ENCODE data around the gene PIP5K1C. TPM values are rescaled to one million over a fixed set of nuclear protein-coding genes. Genes with fewer than 3 reads are reported as not detected.

The PIP5K1C gene
- polyA plus RNA-seq, 10 donors, result 16.4 to 25.5 (median 20.7) TPM

DNA sequence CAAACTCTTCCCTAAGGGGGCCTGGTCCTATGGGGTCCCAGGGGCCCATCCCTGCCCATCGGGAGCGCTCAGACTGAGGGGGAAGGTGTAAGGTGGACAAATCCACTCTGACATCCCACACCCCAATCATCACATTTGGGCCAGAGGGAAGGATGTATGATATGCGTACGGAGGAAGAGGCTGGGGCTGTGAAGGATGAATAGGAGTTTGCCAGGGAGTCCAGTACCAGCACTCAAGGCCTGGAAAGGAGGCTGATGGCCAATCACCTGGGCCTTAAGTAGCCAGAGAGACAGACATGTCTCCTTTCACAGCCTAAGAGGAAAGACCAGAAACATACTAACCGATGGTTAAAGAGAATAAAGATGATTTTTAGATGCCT, 22.8 kb upstream of the PIP5K1C start:
- DNase-seq, result no peak

DNA sequence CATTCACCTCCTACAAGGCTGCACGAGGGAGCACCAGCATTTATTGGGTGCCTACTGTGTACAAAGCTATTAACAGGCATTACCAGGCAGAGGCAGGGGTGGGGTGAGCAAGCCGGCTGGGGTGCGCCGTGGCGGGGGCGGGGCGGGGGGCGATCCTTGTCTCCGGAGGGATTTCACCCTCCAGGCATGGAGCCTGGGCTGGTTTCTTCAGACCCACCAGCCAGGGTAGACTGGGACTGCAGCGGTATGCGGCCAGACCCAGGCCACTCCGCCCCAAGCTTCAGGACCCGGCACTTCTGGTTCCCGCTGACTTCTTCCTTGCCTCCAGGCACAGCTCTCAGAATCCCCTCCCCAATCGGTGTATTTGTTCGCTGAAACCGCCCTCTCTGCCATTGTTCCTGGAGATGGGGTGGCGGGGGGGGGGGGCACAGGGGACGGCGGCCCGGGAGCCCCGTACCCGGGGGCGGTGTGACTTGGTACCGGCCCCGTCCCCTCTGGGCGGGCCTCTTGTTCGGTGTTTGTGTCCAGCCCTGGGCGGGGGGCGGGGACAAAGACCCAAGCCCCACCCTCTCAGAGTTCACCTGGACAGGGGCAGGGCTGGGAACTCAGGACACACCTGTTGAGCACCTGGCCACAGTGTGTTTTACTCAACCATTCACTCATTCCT, 22.3 kb upstream of the PIP5K1C start:
- DNase-seq, result no peak

- DNase-seq, result no peak
Measured at GRCh38 chr19:3721887-3722442, 21.7 kb upstream of the PIP5K1C start.

GRCh38 chr19:3721131-3721886, 21.0 kb upstream of the PIP5K1C start:
- peak; percentile 43 to 88 (median 75) for DNase-seq

- no peak for DNase-seq
Measured at GRCh38 chr19:3720349-3720917, 20.2 kb upstream of the PIP5K1C start.

DNA sequence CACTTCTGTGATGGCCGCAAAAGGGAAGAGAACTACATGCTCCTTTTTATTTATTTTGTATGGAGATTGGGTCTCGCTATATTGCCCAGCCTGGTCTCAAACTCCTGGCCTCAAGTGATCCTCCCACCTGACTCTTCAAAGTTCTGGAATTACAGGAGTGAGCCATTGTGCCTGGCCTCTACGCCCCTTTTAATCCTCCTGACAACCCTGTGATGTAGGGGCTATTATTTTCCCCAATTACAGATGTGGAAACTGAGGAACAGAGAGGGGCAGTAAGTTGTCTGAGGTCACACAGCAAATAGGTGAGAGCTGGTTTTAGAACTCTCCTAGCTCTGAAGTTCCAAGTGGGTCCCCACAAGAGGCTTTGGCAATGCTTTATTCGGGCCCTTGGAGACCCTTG, 19.6 kb upstream of the PIP5K1C start:
- no peak for DNase-seq

GRCh38 chr19:3716147-3716668, 15.9 kb upstream of the PIP5K1C start:
- no peak for DNase-seq

DNA sequence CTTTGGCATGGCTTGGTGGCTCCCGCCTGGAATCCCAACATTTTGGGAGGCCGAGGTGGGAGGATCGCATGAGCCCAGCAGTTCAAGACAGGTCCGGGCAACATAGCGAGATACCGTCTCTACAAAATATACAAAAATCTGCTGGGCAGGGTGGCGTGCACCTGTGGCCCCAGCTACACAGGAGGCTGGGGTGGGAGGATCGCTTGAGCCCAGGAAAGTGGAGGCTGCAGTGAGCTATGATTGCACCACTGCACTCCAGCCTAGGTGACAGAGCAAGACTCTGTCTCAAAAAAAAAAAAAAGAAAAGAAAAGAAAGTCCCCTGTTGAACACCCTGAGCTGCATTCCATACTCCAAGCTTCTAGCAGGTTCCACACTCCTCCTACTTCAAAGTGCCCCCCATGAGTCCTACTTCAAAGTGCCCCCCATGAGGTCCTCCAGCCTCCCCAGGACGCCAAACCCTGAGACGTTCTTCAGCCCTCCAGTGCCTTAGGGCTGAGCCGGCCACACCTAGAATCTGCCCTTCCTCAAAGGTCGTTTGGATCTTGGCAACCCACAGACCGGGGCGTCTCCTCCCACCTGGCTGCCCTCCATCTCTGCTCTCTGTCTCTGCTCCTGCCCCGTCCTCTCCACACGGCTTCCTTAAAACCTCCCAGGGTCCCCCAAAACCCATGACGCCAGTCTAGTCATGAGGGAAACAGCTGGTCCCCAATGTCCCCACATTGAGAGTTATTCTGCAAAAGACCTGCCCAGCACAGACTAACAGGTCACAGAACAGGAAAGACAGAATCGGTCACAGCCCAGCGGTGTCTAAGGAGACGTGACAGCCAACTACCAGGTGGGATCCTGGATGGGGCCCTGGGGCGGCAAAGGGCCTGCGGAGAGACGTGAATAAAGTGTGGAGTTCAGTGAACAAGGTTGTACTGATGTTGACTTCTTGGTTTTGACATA, 12.7 kb upstream of the PIP5K1C start:
- no peak for DNase-seq

DNA sequence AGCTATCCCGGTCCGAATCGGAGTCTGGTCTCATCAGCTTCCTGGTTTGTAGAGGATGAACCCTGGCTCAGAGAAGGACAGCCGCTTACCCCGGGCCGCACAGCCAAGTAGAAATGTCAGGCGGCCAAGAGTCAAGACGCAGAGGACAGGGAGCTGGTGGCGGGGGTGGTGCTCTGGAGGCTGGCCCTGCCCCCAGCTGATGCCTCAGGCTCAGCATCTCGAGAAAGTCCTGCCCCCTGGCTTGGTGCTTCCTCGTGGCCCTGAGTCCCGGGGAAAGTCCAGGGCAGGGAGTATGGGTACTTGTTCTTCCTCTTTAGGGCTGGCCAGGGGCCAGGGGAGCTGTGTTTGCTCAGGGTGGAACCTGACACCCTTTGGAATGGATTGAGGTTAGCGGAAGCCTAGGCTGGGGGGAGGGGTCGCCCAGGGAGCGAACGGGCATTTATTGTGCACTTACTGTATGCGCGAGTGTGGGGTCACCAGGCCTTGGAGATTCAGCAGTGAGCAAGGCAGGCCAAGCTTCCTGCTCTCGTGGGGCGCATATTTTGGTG, 10.1 kb upstream of the PIP5K1C start:
- DNase-seq, result peak in 1 of 3 donors; percentile 39

DNA sequence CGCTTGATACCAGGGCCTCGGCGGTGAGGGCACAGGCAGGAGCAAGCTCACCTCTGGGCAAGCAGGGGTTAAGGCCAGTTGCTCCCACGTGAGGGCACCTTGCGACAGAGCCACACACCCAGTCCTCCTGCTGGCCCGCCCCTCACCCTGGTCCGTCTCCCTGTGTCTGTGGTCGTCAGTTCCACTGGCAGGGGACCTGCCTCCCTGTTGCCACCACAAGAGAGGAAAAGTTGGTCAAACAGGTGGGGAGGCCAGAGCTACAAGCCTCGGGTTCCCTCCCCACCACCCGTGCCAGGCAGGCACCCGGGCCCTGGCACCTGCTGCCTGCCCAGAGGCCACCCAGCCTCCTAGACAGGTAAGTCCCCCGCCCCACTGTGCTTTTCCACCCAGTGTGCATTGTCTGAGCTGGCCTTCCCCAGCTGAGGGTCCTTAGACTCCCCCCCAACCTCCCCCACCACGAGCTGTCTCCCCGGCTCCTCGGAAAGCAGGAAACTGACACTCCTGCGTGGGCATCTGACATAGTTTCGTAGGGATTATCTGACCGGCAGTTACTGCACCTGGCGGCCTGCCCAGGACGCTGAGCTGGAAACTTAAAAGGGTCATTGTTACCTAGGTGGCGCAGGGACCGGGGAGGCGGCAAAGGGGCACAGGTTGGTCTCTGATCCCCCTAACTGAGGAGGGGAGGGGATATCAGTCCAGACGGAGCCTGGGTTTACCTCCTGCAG, 8.1 kb upstream of the PIP5K1C start, which contains the start of gene TJP3:
TJP3 (plus strand) TSS at position 178 of the 725 bp plus-strand sequence. CDS start 20,049 bp downstream, outside the sequence.
- no peak for DNase-seq

DNA sequence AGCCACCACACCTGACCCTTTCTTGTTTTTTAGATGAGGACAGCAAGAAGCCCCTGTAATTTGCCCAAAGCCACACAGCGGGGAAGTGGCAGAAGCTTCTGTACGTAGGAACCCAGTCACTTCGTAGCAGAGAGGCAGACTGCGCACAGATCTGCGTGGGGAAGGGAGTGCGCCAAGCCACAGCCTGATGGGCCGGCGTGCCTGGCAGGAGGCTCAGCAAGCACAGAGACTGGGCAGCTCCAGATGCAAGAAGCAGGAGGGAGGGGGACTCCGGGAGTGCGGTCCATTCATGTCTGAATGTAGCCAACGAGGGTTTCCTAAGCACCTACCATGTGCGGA, 7.6 kb upstream of the PIP5K1C start:
- no peak for DNase-seq

DNA sequence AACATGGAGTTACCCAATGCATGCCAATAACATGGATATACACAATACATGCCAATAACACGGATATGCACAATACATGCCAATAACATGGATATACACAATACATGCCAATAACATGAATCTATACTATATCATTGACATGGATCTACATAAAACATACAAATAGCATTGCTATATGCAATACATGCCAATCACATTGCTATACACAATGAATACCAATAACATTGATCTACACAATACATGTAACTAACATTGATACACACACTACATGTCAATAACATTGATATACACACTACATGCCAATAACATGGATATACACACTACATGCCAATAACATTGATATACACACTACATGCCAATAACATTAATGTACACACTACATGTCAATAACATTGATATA, 932 bp upstream of the PIP5K1C start:
- no peak for DNase-seq

DNA sequence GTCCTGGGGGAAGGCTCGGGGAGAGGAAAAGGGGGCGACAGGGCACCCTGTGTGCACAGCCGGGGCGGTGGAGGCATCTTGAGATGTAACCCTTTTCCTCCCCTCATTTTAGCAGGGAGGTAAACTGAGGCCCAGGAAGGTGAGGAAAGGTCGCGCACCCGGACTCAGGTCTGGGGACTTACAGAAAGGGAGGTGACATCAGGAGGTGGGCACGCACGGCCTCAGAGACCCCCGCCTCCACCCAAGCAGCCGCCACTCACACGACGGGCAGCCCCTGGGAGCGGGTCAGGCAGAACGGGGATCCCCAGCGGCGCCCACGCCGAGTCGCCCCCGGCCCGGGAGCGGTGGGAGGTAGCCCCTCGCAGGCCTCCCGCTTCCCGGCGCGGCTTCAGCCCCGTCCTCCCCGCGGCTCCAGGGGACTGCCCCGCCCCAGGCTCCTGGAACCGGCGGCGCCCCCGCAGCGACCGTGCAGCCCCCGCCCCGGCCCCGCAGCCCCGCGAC, 477 bp downstream of the PIP5K1C start:
- DNase-seq, result no peak

GRCh38 chr19:3698974-3699740, 1.1 kb downstream of the PIP5K1C start:
- peak; percentile 32 to 84 (median 46) for DNase-seq

DNA sequence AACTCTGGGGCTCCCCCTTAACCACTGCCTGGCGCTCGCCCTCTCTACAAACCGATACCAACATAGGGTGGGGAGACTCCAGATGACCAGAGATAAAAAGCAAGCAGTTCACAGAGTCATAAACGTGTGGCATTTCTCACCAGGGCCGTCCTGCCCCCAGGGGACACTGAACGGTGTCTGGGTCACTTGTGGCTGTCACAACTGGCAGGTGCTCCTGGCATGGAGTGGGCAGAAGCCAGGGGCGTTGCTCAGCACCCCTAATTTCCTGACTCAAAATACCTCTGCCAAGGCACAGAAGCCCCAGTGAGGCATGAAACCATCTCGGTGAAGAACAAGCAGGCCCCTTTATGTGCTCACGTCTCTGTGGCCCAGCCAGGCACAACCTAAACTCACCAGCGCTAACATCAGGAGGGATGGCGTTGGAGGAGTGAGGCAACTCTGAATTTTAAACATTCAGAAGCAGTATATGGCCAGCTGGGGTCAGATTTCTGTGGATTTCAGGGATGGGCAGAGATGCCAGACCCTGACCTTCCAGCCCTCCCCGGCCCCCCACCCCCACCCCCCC, 1.8 kb downstream of the PIP5K1C start:
- DNase-seq, result no peak

DNA sequence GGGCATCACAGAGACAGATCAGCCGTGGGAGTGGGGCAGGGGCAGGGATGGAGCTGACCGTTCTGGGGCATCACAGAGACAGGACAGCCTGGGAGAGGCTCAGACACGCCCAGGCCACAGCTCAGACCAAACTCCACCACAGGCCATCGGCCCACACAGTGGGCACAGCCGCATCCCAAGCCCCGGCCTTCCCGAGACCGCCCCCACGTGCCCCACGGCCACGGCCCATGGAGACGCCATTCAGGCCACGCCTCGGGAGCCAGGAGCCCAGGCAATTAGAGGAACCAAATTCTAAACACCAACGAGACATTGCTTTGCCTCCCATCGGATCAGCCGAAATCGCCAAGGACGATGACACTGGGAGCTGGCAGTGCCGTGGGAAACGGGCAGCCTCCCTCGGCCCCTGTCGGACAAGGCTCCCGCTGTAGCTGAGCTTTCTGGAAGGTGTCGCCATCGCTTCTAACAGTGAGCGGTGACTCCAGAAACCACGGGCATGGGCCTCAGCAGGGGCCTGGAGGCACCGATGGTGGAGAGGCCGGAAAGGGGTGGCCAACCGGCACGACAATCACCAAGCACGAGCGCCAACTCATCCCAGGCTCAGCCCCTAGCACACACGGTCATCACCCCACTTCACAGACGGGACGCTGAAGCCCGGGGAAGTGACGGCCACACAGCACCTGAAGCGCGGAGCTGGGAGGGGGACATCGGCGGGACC, 2.4 kb downstream of the PIP5K1C start:
- no peak for DNase-seq

DNA sequence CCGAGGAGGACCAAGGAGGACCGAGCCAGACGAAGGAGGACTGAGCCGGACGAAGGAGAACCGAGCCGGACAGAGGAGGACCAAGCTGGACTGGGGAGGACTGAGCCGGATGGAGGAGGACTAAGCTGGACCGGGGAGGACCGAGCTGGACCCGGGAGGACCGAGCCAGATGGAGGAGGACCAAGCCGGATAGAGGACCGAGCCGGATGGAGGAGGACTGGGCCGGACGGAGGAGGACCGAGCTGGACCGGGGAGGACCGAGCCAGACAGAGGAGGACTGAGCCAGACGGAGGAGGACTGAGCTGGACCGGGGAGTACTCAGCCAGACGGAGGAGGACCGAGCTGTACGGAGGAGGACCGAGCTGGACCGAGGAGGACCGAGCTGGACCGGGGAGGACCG, 3.2 kb downstream of the PIP5K1C start:
- DNase-seq, result no peak

- DNase-seq, result no peak
Measured at GRCh38 chr19:3696660-3696995, 3.6 kb downstream of the PIP5K1C start.

Data from muscle of back (tissue), 11 donors.